Esophagus squamous epithelium (tissue), 5 donors: Measurements from ENCODE around the gene RAET1E. TPM values are rescaled to one million over a fixed set of nuclear protein-coding genes. Genes with fewer than 3 reads are reported as not detected.

Experiments used
- DNase-seq: peaks from one replicate; lab custom pipeline; 2025; lab: John Stamatoyannopoulos, UW
- H3K27ac ChIP-seq, 4 donors: fragments of 200-600 bp; sonication (generic); one replicate each; pipeline ENCODE4 v1.5.1; 2016 to 2019; ENCODE audit warnings: mild to moderate bottlenecking in 1 of 4
- H3K27me3 ChIP-seq, 4 donors: fragments of 200-600 bp; sonication (generic); 1 replicate in 3 of 4; 2 replicates in 1 of 4; pipeline versions ENCODE4 v1.5.1 to v1.6.0; 2017 to 2021; ENCODE audit warnings: antibody characterized with exemption in 1 of 4
- H3K36me3 ChIP-seq, 3 donors: fragments of 200-600 bp; sonication (generic); one replicate each; pipeline ENCODE4 v1.5.1; 2016 to 2019
- H3K4me1 ChIP-seq, 3 donors: fragments of 200-600 bp; sonication (generic); one replicate each; pipeline ENCODE4 v1.5.1; 2017 to 2019
- H3K4me3 ChIP-seq, 4 donors: fragments of 200-600 bp; sonication (generic); 1 replicate in 3 of 4; 2 replicates in 1 of 4; pipeline ENCODE4 v1.5.1; 2016 to 2019; ENCODE audit warnings: mild to moderate bottlenecking in 2 of 4, moderate library complexity in 1 of 4
- H3K9me3 ChIP-seq, 3 donors: fragments of 200-600 bp; sonication (generic); one replicate each; pipeline ENCODE4 v1.5.1; 2016 to 2019
- CTCF ChIP-seq, 6 experiments: fragments of 450-650 bp in 4 of 6; fragments of 200-600 bp in 2 of 6; sonication (generic) in 2 of 6; IDR thresholded peaks; one replicate each; pipeline ENCODE4 v1.5.1; 2016 to 2019; ENCODE audit warnings: antibody characterized with exemption in 6 of 6, mild to moderate bottlenecking in 4 of 6, moderate library complexity in 4 of 6
- POLR2A ChIP-seq, 4 donors: fragments of 450-650 bp; IDR thresholded peaks; one replicate each; pipeline ENCODE4 v1.6.1; 2017; ENCODE audit warnings: antibody characterized with exemption in 4 of 4, mild to moderate bottlenecking in 4 of 4, moderate library complexity in 3 of 4
- WGBS, 2 donors: methylation state at CpG; one replicate each; pipeline ENCODE4 v1.1.5; 2018; 5-methylcytosine and 5-hydroxymethylcytosine counted together
- intact Hi-C: fragments of 100-400 bp; cut with DNase I; formaldehyde crosslinking; loops from one replicate; pipeline ENCODE4 v1.15.0; 2022
- total RNA-seq, 4 donors: library from RNA; depleted of rRNA; stranded (reverse); fragments of >200 nt; gene quantifications; one replicate each; pipeline ENCODE4 v1.1.0, GENCODE V29; 2016
- donor health status: DM: yes; HTN: yes; CAD: no.

RAET1E gene
- total RNA-seq, 4 donors from 2014 or later: 50.1 to 90.1 (median 67.9) TPM

- Histone ChIP-seq H3K9me3 (no peaks in the 10 kb centered on the region), H3K27ac (peak overlapping the region in 3 of 4 donors; percentile 77 to 89 (median 80)), H3K4me1 (peaks cover 22 to 100% (median 35%) of the 10 kb centered on the region in 3 donors), H3K36me3 (no peaks in the 10 kb centered on the region), H3K4me3 (no peak overlapping the region), H3K27me3 (no peaks in the 10 kb centered on the region)
- no peak for TF ChIP-seq POLR2A (IDR thresholded peaks at IDR 0.05)
- TF ChIP-seq CTCF (IDR thresholded peaks at IDR 0.05): no peak
- DNase-seq: no peak
- intact Hi-C loops: no loop called here
- 57 to 64% methylated on average over 5 of the region's 5 CpGs for WGBS, 2 donors
These were observed 40.4 kb downstream of the RAET1E start for GRCh38 chr6:149857541-149857940.

GRCh38 chr6:149856256-149856994, 41.5 kb downstream of the RAET1E start:
- 84 to 86% methylated on average over 10 of the region's 10 CpGs for WGBS, 2 donors
- TF ChIP-seq CTCF (IDR thresholded peaks at IDR 0.05) (no peak), POLR2A (IDR thresholded peaks at IDR 0.05) (no peak)
- H3K4me1 ChIP-seq: peaks cover 14 to 100% (median 31%) of the 10 kb centered on the region in 3 donors
- H3K4me3 ChIP-seq: peak overlapping the region in 1 of 4 donors; percentile 6
- no peak for DNase-seq
- no peaks in the 10 kb centered on the region for H3K27me3 ChIP-seq
- H3K9me3 ChIP-seq: no peaks in the 10 kb centered on the region
- intact Hi-C loops: no loop called here
- H3K36me3 ChIP-seq: peaks cover 0 to 4% (median 0%) of the 10 kb centered on the region in 3 donors
- peak overlapping the region; percentile 46 to 89 (median 78) for H3K27ac ChIP-seq

- WGBS, 2 donors: 33 to 37% methylated on average over 2 of the region's 2 CpGs
- Histone ChIP-seq H3K27me3 (no peaks in the 10 kb centered on the region), H3K36me3 (peaks cover 0 to 11% (median 0%) of the 10 kb centered on the region in 3 donors), H3K9me3 (no peaks in the 10 kb centered on the region), H3K27ac (peak overlapping the region; percentile 72 to 89 (median 78)), H3K4me1 (peaks cover 7 to 95% (median 31%) of the 10 kb centered on the region in 3 donors), H3K4me3 (no peak overlapping the region)
- TF ChIP-seq CTCF (IDR thresholded peaks at IDR 0.05): no peak
- no peak for TF ChIP-seq POLR2A (IDR thresholded peaks at IDR 0.05)
- no peak for DNase-seq
- intact Hi-C loops: no loop called here
These were observed 42.2 kb downstream of the RAET1E start for GRCh38 chr6:149855741-149856140.

GRCh38 chr6:149855040-149855654, 42.8 kb downstream of the RAET1E start:
- Histone ChIP-seq H3K4me1 (peaks cover 6 to 89% (median 27%) of the 10 kb centered on the region in 3 donors), H3K4me3 (peak overlapping the region in 1 of 4 donors; percentile 36)
- WGBS, 2 donors: 44 to 51% methylated on average over 5 of the region's 5 CpGs

More at GRCh38 chr6:149855040-149855654, 42.8 kb downstream of the RAET1E start:
- H3K9me3 ChIP-seq: no peaks in the 10 kb centered on the region
- peak overlapping the region; percentile 72 to 89 (median 78) for H3K27ac ChIP-seq
- intact Hi-C loops: no loop called here
- H3K36me3 ChIP-seq: peaks cover 0 to 14% (median 0%) of the 10 kb centered on the region in 3 donors
- TF ChIP-seq POLR2A (IDR thresholded peaks at IDR 0.05): no peak
- no peak for TF ChIP-seq CTCF (IDR thresholded peaks at IDR 0.05)
- H3K27me3 ChIP-seq: no peaks in the 10 kb centered on the region
- no peak for DNase-seq
